Measurements from ENCODE around the gene SYNRG.

GRCh38 chr17:37555386-37555785 lies 53.8 kb downstream of the SYNRG start:
- TF ChIP-seq CTCF (tag by site-specific recombination; IDR thresholded peaks at IDR 0.05) (no peak), ZNF518A (tag by site-specific recombination; conservative IDR thresholded peaks at IDR 0.05; ENCODE audit: low read depth) (no peak), ZNF707 (tag by site-specific recombination; IDR thresholded peaks at IDR 0.05) (no peak), ZNF302 (tag by site-specific recombination; IDR thresholded peaks at IDR 0.05; ENCODE audit: low read depth) (no peak), ZNF488 (tag by site-specific recombination; IDR thresholded peaks at IDR 0.05) (no peak), ZNF133 (tag by site-specific recombination; IDR thresholded peaks at IDR 0.05) (no peak), ZNF362 (tag by site-specific recombination; IDR thresholded peaks at IDR 0.05) (no peak), ZBTB49 (tag by site-specific recombination; IDR thresholded peaks at IDR 0.05; ENCODE audit: low read depth) (no peak)
